GM18519 (cell line): ENCODE data around the gene KLK12.

Experiments
- ATAC-seq: cut with Tn5 transposase; IDR thresholded peaks from one replicate; pipeline ENCODE4 v1.9.1; 2021; ENCODE audit warnings: mild to moderate bottlenecking, moderate library complexity; ENCODE audit not compliant: unreplicated experiment, low FRiP score

The KLK12 gene

GRCh38 chr19:51055866-51056265 lies 21.1 kb upstream of the KLK12 start:
- ATAC-seq: no peak

- no peak for ATAC-seq
Measured at GRCh38 chr19:51047031-51047335, 12.2 kb upstream of the KLK12 start.

GRCh38 chr19:51044327-51044726 lies 9.5 kb upstream of the KLK12 start:
- ATAC-seq: no peak

- no peak for ATAC-seq
Measured at GRCh38 chr19:51043497-51043896, 8.7 kb upstream of the KLK12 start.

- no peak for ATAC-seq
Measured at GRCh38 chr19:51040151-51040550, 5.3 kb upstream of the KLK12 start.

GRCh38 chr19:51036519-51036918 lies 1.7 kb upstream of the KLK12 start:
- no peak for ATAC-seq

- no peak for ATAC-seq
Measured at GRCh38 chr19:51031880-51032225, 2.9 kb downstream of the KLK12 start.

- ATAC-seq: no peak
Measured at GRCh38 chr19:51031220-51031879, 3.5 kb downstream of the KLK12 start.

GRCh38 chr19:51030631-51031030 lies 4.2 kb downstream of the KLK12 start:
- ATAC-seq: no peak

GRCh38 chr19:51029718-51030117 lies 5.1 kb downstream of the KLK12 start:
- ATAC-seq: no peak

- ATAC-seq: no peak
Measured at GRCh38 chr19:51027873-51028272, 6.9 kb downstream of the KLK12 start.

GRCh38 chr19:51027126-51027806 lies 7.5 kb downstream of the KLK12 start:
- no peak for ATAC-seq

- no peak for ATAC-seq
Measured at GRCh38 chr19:51026554-51026831, 8.3 kb downstream of the KLK12 start, which contains the start of gene KLK11. TSS of gene KLK11 (minus strand) at chr19:51026616. CDS start at chr19:51025631, 985 bp downstream.

GRCh38 chr19:51025809-51026553 lies 8.8 kb downstream of the KLK12 start:
- no peak for ATAC-seq

- ATAC-seq: no peak
Measured at GRCh38 chr19:51025401-51025800, 9.4 kb downstream of the KLK12 start.

GRCh38 chr19:51024924-51025323 lies 9.9 kb downstream of the KLK12 start:
- no peak for ATAC-seq

- no peak for ATAC-seq
Measured at GRCh38 chr19:51023946-51024345, 10.9 kb downstream of the KLK12 start.

GRCh38 chr19:51022526-51022925 lies 12.3 kb downstream of the KLK12 start:
- no peak for ATAC-seq

- ATAC-seq: no peak
Measured at GRCh38 chr19:51020988-51021651, 13.7 kb downstream of the KLK12 start.

GRCh38 chr19:51019544-51019925 lies 15.3 kb downstream of the KLK12 start, which contains the start of gene KLK10:
TSS of gene KLK10 (minus strand) at chr19:51019709. CDS start at chr19:51019130, 579 bp downstream.
- ATAC-seq: no peak

- no peak for ATAC-seq
Measured at GRCh38 chr19:51018745-51019543, 15.9 kb downstream of the KLK12 start.
